Ovary (tissue), 9 donors: ENCODE measurements around the gene SPATA19. TPM values are rescaled to one million over a fixed set of nuclear protein-coding genes. Genes with fewer than 3 reads are reported as not detected.

Experiments
- DNase-seq, 5 donors: peaks; one replicate each; pipeline ENCODE4 v3.0.0-alpha.2; 2019 to 2020
- H3K27ac ChIP-seq, 2 donors: fragments of 200-600 bp; one replicate each; pipeline versions ENCODE4 v1.5.1 to v1.8.0; 2019 to 2022
- H3K27me3 ChIP-seq: fragments of 200-600 bp; one replicate; pipeline ENCODE4 v1.8.0; 2022
- H3K36me3 ChIP-seq: fragments of 200-600 bp; sonication (generic); one replicate; pipeline ENCODE4 v1.5.1; 2019
- H3K4me1 ChIP-seq: one replicate; pipeline ENCODE4 v1.8.1; 2013; ENCODE audit warnings: mild to moderate bottlenecking, moderate library complexity; ENCODE audit not compliant: insufficient read depth
- H3K4me3 ChIP-seq: fragments of 200-600 bp; sonication (generic); one replicate; pipeline ENCODE4 v1.5.1; 2017
- H3K9me3 ChIP-seq, 2 donors: fragments of 200-600 bp in 1 of 2; sonication (generic) in 1 of 2; one replicate each; pipeline versions ENCODE4 v1.5.1 to v1.8.1; 2013 to 2019; ENCODE audit warnings: mild to moderate bottlenecking in 1 of 2, moderate library complexity in 1 of 2
- EP300 ChIP-seq: sonication (generic); formaldehyde crosslinking; IDR thresholded peaks from one replicate; pipeline ENCODE4 v1.6.1; 2017; ENCODE audit warnings: antibody characterized with exemption
- POLR2A ChIP-seq: fragments of 450-650 bp; IDR thresholded peaks from one replicate; pipeline ENCODE4 v1.6.1; 2017; ENCODE audit warnings: antibody characterized with exemption, mild to moderate bottlenecking, moderate library complexity
- WGBS, 3 donors: extraction: QIAGEN DNeasy Blood & Tissue Kit in 1 of 3; methylation state at CpG; one replicate each; pipeline versions ENCODE4 v1.1.5 to v1.1.7; 2013 to 2017; 5-methylcytosine and 5-hydroxymethylcytosine counted together
- intact Hi-C, 4 donors: fragments of 100-400 bp; cut with DNase I; formaldehyde crosslinking; loops; one replicate each; pipeline versions ENCODE4 v1.11.0 to v1.15.1; 2022 to 2023
- polyA plus RNA-seq, 2 donors: library from polyadenylated mRNA; stranded (reverse); fragments of 200-250 nt in 1 of 2; fragments of 350-450 nt in 1 of 2; fragmentation: Illumina TruSeq in 1 of 2; extraction: RNeasy Lipid Tissue Mini Kit (QIAGEN cat#74804) in 1 of 2; gene quantifications; one replicate each; pipeline ENCODE4 v1.2.3, GENCODE V29; 2013 to 2014
- total RNA-seq, 7 donors: library from RNA; depleted of rRNA in 2 of 7; stranded (reverse); fragments of >200 nt in 2 of 7; fragmentation: NEBNext Ultra II Directional in 3 of 7; extraction: Animal tissue kit (Norgen Biotek cat#: 25700) in 3 of 7; gene quantifications; one replicate each; pipeline versions ENCODE4 v1.1.0 to v1.2.4, GENCODE V29; 2016 to 2023
- TF ChIP-seq, protein P1 (sequence below), 3 donors: fragments of 450-650 bp in 2 of 3; fragments of 200-600 bp in 1 of 3; IDR thresholded peaks; one replicate each; pipeline versions ENCODE4 v1.5.1 to v1.8.0; 2016 to 2022; ENCODE audit warnings: antibody characterized with exemption in 3 of 3, mild to moderate bottlenecking in 1 of 3
- donor health status: DM: no; HTN: no; CAD: no; lungs with moderate emphysema.
- donor health status: DM: no; HTN: no; CAD: no.
- donor health status: Bipolar disorder and iron deficiency.
- donor health status: DM: yes; HTN: yes; CAD: no.
- donor health status: DM: no; HTN: no; CAD: no.
- donor health status: DM: yes; HTN: yes; CAD: no.

Gene SPATA19
- total and polyA plus RNA-seq, 9 donors = not detected

DNA sequence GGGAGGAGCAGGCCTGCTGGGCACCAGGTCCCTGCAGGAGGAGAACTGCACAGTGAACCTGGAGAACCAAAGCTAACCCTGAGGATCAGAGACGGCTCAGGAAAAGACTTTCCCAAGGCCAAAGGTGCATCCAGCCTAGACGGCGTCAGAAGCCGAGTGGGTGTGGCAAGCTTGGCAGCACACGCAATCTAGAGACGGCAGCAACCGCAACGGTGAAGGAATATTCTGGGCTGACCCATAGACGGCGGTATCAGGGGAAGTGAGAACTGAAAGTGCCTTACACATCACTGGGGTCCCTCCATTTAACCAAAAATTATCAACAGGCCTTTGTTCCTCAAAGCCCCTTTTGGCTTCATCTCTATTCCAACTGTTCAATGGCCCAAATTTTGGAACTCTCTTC, 26.2 kb downstream of the SPATA19 start:
- intact Hi-C loops = no loop called here
- 85 to 89% (median 87%) methylated on average over 10 of the region's 10 CpGs for WGBS, 3 donors
- Histone ChIP-seq H3K27me3 (no peaks in the 10 kb centered on the region), H3K4me1 (no peaks in the 10 kb centered on the region), H3K4me3 (no peak overlapping the region), H3K36me3 (no peaks in the 10 kb centered on the region), H3K9me3 (no peaks in the 10 kb centered on the region), H3K27ac (no peak overlapping the region)
- no peak for TF ChIP-seq EP300
- TF ChIP-seq, protein P1, sequence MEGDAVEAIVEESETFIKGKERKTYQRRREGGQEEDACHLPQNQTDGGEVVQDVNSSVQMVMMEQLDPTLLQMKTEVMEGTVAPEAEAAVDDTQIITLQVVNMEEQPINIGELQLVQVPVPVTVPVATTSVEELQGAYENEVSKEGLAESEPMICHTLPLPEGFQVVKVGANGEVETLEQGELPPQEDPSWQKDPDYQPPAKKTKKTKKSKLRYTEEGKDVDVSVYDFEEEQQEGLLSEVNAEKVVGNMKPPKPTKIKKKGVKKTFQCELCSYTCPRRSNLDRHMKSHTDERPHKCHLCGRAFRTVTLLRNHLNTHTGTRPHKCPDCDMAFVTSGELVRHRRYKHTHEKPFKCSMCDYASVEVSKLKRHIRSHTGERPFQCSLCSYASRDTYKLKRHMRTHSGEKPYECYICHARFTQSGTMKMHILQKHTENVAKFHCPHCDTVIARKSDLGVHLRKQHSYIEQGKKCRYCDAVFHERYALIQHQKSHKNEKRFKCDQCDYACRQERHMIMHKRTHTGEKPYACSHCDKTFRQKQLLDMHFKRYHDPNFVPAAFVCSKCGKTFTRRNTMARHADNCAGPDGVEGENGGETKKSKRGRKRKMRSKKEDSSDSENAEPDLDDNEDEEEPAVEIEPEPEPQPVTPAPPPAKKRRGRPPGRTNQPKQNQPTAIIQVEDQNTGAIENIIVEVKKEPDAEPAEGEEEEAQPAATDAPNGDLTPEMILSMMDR (IDR thresholded peaks at IDR 0.05) = no peak
- no peak for TF ChIP-seq POLR2A
- no peak for DNase-seq

DNA sequence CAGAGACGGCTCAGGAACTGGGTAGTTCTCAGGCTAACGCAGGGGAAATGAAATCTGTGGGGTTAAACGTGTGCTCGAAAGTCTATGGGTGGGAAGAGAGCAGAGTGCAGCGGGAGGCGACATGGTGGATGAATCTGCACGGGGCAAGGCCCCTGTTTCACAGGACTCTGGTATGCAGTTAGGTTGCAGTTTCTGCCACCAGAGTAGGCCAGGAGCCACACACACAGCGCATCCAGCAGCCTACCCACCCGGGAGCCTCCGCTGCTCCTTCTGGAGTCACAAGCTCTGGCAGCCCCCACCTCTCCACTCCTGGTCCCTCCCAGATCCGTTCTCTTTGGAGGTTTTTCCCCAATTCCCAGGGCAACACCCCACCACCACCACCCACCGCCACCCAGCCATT, 27.0 kb downstream of the SPATA19 start:
- Histone ChIP-seq H3K4me3 (no peak overlapping the region), H3K27me3 (no peaks in the 10 kb centered on the region), H3K4me1 (no peaks in the 10 kb centered on the region), H3K27ac (no peak overlapping the region), H3K36me3 (no peaks in the 10 kb centered on the region), H3K9me3 (no peaks in the 10 kb centered on the region)
- 81 to 88% (median 86%) methylated on average over 12 of the region's 12 CpGs for WGBS, 3 donors
- TF ChIP-seq POLR2A (no peak), EP300 (no peak)
- TF ChIP-seq, protein P1 (IDR thresholded peaks at IDR 0.05) = no peak
- intact Hi-C loops = no loop called here
- no peak for DNase-seq

DNA sequence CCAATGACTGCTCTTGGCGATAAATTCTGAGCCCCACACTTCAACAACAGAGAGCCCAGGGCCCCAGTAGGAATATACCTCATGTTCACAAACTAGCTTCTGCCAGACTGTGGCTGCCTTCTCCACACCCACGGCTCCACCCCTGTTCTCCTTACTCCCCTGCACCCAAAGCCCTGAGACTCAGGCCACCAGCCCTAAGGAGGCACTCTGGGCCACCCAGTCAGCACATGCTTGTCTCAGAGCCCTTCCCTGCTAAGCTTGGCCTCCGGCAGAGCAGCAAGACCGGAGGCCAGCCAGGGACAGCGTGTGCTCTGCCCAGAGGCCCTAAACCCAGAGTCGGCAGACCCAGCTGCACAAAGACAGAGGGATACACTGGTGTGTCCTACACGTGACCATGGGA, 27.9 kb downstream of the SPATA19 start:
- intact Hi-C loops = no loop called here
- H3K27ac ChIP-seq = no peak overlapping the region
- H3K9me3 ChIP-seq = no peaks in the 10 kb centered on the region
- no peak for DNase-seq
- TF ChIP-seq, protein P1 (IDR thresholded peaks at IDR 0.05) = no peak
- no peaks in the 10 kb centered on the region for H3K4me1 ChIP-seq
- no peaks in the 10 kb centered on the region for H3K27me3 ChIP-seq
- no peaks in the 10 kb centered on the region for H3K36me3 ChIP-seq
- H3K4me3 ChIP-seq = no peak overlapping the region
- WGBS, 3 donors = 74 to 87% (median 86%) methylated on average over 7 of the region's 7 CpGs

DNA sequence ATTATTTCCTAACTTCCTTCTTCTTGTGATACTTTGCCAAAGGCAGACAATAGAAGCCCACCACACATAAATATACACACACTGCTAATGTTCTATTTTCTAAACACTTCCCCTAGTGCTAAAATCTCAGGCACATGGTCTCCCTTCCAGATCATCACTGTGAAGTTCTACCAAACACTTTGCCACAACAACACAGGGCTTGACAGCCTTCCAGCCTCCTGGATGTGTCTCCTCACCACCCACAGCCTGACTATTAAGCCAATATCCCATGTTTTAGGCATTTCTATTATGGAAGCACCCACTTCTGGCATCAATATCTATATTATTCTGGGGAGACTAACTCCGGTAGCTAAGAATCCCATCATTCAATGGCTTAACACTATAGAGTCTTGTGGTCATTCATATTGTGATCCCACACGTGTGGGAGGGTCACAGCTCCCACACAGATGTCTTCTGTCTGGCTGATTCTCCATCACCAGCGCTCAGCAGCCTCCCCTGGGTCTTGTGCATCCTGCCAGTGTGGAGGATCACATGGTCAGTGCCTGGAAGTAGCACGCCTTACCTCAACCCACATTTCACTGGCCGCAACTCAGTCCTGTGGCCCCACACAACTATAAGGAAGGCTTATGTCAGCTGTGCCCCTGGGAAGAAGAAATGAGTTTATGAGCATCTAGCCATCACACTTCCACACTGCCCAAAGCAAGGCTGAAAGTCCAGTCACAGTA, 29.0 kb downstream of the SPATA19 start:
- Histone ChIP-seq H3K9me3 (no peaks in the 10 kb centered on the region), H3K27me3 (no peaks in the 10 kb centered on the region), H3K4me3 (no peak overlapping the region), H3K4me1 (no peaks in the 10 kb centered on the region), H3K36me3 (no peaks in the 10 kb centered on the region), H3K27ac (no peak overlapping the region)
- DNase-seq = no peak
- WGBS, 3 donors = 40 to 44% (median 40%) methylated on average over 5 of the region's 5 CpGs
- intact Hi-C loops = no loop called here
- no peak for TF ChIP-seq POLR2A
- TF ChIP-seq EP300 = no peak
- TF ChIP-seq, protein P1 (IDR thresholded peaks at IDR 0.05) = no peak
